Measurements from ENCODE around the gene TNFAIP8.
"Not testable (repeated sequence)": the region's sequence is repeated elsewhere in the genome, so short reads cannot be mapped to it uniquely, and the experiment has no call there.

TNFAIP8 gene

GRCh38 chr5:119404033-119404432 is 48.2 kb downstream of the TNFAIP8 start:
- peak overlapping the region in 4 of 11 experiments; percentile 39 to 71 (median 62); a peak in 8 of 22 replicates for H3K4me2 ChIP-seq
- no peaks in the 10 kb centered on the region for H3K9me3 ChIP-seq (replicated peaks in 1 of 11)

GRCh38 chr5:119405419-119405818 is 49.6 kb downstream of the TNFAIP8 start:
- no peak overlapping the region for H3K9ac ChIP-seq
- no peak for TF ChIP-seq Cebpa-rat (IDR thresholded peaks at IDR 0.05)
- H3K4me1 ChIP-seq = peaks cover 0 to 59% (median 10%) of the 10 kb centered on the region in 10 experiments; a peak in 16 of 20 replicates
- no peak overlapping the region for H3K27ac ChIP-seq
- H3K36me3 ChIP-seq = no peaks in the 10 kb centered on the region
- H3K4me2 ChIP-seq = peak overlapping the region in 4 of 11 experiments; percentile 9 to 71 (median 62); a peak in 8 of 22 replicates
- H4K20me1 ChIP-seq = no peaks in the 10 kb centered on the region
- H3K4me3 ChIP-seq = no peak overlapping the region
- H3K27me3 ChIP-seq = no peaks in the 10 kb centered on the region
- no peaks in the 10 kb centered on the region for H3K9me3 ChIP-seq (replicated peaks in 1 of 11)

More at GRCh38 chr5:119404033-119404432, 48.2 kb downstream of the TNFAIP8 start:
- no peak for TF ChIP-seq Cebpa-rat (IDR thresholded peaks at IDR 0.05)
- Histone ChIP-seq H3K27ac (no peak overlapping the region), H3K4me1 (peaks cover 3 to 62% (median 14%) of the 10 kb centered on the region in 10 experiments; a peak in 18 of 20 replicates), H3K36me3 (no peaks in the 10 kb centered on the region), H4K20me1 (no peaks in the 10 kb centered on the region), H3K27me3 (no peaks in the 10 kb centered on the region), H3K4me3 (no peak overlapping the region), H3K9ac (no peak overlapping the region)

- peaks cover 6 to 69% (median 18%) of the 10 kb centered on the region in 10 experiments; a peak in 16 of 20 replicates for H3K4me1 ChIP-seq
- H4K20me1 ChIP-seq = no peaks in the 10 kb centered on the region
- no peak overlapping the region for H3K4me3 ChIP-seq
These were observed 50.8 kb downstream of the TNFAIP8 start for GRCh38 chr5:119406551-119407110.

GRCh38 chr5:119409235-119409815 is 53.5 kb downstream of the TNFAIP8 start:
- Histone ChIP-seq H3K36me3 (no peaks in the 10 kb centered on the region), H3K9me3 (replicated peaks in 1 of 11) (peaks cover 0 to 2% (median 0%) of the 10 kb centered on the region in 11 experiments; a peak in 2 of 22 replicates), H3K4me3 (no peak overlapping the region), H3K4me2 (peak overlapping the region in 1 of 11 experiments; percentile 5; a peak in 1 of 22 replicates), H3K27ac (no peak overlapping the region), H4K20me1 (no peaks in the 10 kb centered on the region), H3K4me1 (peaks cover 10 to 67% (median 21%) of the 10 kb centered on the region in 10 experiments; a peak in 16 of 20 replicates), H3K9ac (no peak overlapping the region), H3K27me3 (no peaks in the 10 kb centered on the region)
- TF ChIP-seq Cebpa-rat (IDR thresholded peaks at IDR 0.05) = no peak

More at GRCh38 chr5:119406551-119407110, 50.8 kb downstream of the TNFAIP8 start:
- no peak for TF ChIP-seq Cebpa-rat (IDR thresholded peaks at IDR 0.05)
- Histone ChIP-seq H3K9ac (no peak overlapping the region), H3K27ac (no peak overlapping the region), H3K4me2 (no peak overlapping the region), H3K27me3 (no peaks in the 10 kb centered on the region), H3K9me3 (replicated peaks in 1 of 11) (no peaks in the 10 kb centered on the region), H3K36me3 (no peaks in the 10 kb centered on the region)

- no peak overlapping the region; a peak in 1 of 22 replicates for H3K9ac ChIP-seq
- H3K27ac ChIP-seq = peak overlapping the region in 2 of 11 experiments; percentile 4 to 86; a peak in 1 of 22 replicates
- no peaks in the 10 kb centered on the region for H3K27me3 ChIP-seq
- no peak overlapping the region for H3K4me3 ChIP-seq
- peaks cover 4 to 67% (median 16%) of the 10 kb centered on the region in 10 experiments; a peak in 12 of 20 replicates for H3K4me1 ChIP-seq
- peaks cover 0 to 7% (median 0%) of the 10 kb centered on the region in 11 experiments; a peak in 2 of 22 replicates for H3K9me3 ChIP-seq (replicated peaks in 1 of 11)
- no peaks in the 10 kb centered on the region for H3K36me3 ChIP-seq
- H4K20me1 ChIP-seq = no peaks in the 10 kb centered on the region
- TF ChIP-seq Cebpa-rat (IDR thresholded peaks at IDR 0.05) = no peak
- H3K4me2 ChIP-seq = peak overlapping the region in 5 of 11 experiments; percentile 3 to 88 (median 83); a peak in 6 of 22 replicates
These were observed 54.8 kb downstream of the TNFAIP8 start for GRCh38 chr5:119410448-119411159.

GRCh38 chr5:119411361-119412278 is 55.8 kb downstream of the TNFAIP8 start:
- H3K9me3 ChIP-seq (replicated peaks in 1 of 11) = peaks cover 0 to 7% (median 0%) of the 10 kb centered on the region in 11 experiments; a peak in 2 of 22 replicates
- H3K27ac ChIP-seq = peak overlapping the region; percentile 60 to 86 (median 69)
- H3K36me3 ChIP-seq = no peaks in the 10 kb centered on the region
- H3K4me3 ChIP-seq = peak overlapping the region; percentile 45 to 66 (median 54)
- peak overlapping the region; percentile 62 to 84 (median 75) for H3K9ac ChIP-seq
- peak overlapping the region; percentile 69 to 90 (median 78) for H3K4me2 ChIP-seq
- no peak for TF ChIP-seq Cebpa-rat (IDR thresholded peaks at IDR 0.05)
- H3K27me3 ChIP-seq = no peaks in the 10 kb centered on the region
- H3K4me1 ChIP-seq = peaks cover 4 to 73% (median 16%) of the 10 kb centered on the region in 10 experiments; a peak in 12 of 20 replicates
- no peaks in the 10 kb centered on the region for H4K20me1 ChIP-seq

- Histone ChIP-seq H4K20me1 (no peaks in the 10 kb centered on the region), H3K36me3 (no peaks in the 10 kb centered on the region), H3K27me3 (no peaks in the 10 kb centered on the region), H3K9me3 (replicated peaks in 1 of 11) (peaks cover 0 to 7% (median 0%) of the 10 kb centered on the region in 11 experiments; a peak in 2 of 22 replicates), H3K4me1 (peaks cover 6 to 82% (median 18%) of the 10 kb centered on the region in 10 experiments), H3K4me2 (peak overlapping the region in 6 of 11 experiments; percentile 69 to 90 (median 85); a peak in 7 of 22 replicates), H3K9ac (peak overlapping the region in 9 of 11 experiments; percentile 62 to 84 (median 74); a peak in 13 of 22 replicates), H3K27ac (peak overlapping the region in 6 of 11 experiments; percentile 66 to 86 (median 72); a peak in 8 of 22 replicates), H3K4me3 (peak overlapping the region in 7 of 10 experiments; percentile 45 to 59 (median 53); a peak in 8 of 20 replicates)
- no peak for TF ChIP-seq Cebpa-rat (IDR thresholded peaks at IDR 0.05)
These were observed 56.7 kb downstream of the TNFAIP8 start for GRCh38 chr5:119412279-119413227.

- H3K9ac ChIP-seq = peak overlapping the region in 3 of 11 experiments; percentile 33 to 43 (median 38); a peak in 1 of 22 replicates
- peak overlapping the region in 10 of 11 experiments; percentile 17 to 72 (median 54); a peak in 14 of 22 replicates for H3K27ac ChIP-seq
- not testable (repeated sequence) for H3K27me3 ChIP-seq; H4K20me1 ChIP-seq; H3K36me3 ChIP-seq; H3K9me3 ChIP-seq (replicated peaks in 1 of 11); H3K4me3 ChIP-seq
- H3K4me1 ChIP-seq = peaks cover 18 to 98% (median 31%) of the 10 kb centered on the region in 10 experiments
- peak overlapping the region in 8 of 11 experiments; percentile 10 to 88 (median 34); a peak in 12 of 22 replicates for H3K4me2 ChIP-seq
These were observed 58.4 kb downstream of the TNFAIP8 start for GRCh38 chr5:119414124-119414734.
